ENCODE data around the gene PHF2.

PHF2 gene

DNA sequence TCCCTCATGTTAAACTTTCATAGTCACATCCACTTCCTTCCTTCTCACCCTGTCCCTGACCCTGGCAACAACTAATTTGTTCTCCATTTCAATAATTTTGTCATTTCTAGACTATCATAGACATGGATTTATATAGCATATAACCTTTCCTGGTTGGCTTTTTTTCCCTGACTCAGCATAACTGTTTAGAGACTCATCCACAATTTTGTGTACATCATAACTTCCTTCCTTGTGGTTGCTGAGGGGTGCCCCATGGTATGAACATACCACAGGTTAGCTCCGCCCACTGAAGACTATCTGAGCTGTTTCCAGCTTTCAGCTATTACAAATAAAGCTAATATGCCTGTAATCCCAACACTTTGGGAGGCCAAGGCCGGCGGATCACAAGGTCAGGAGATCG lies 137.3 kb downstream of the PHF2 start:
- no peak for DNase-seq

GRCh38 chr9:93721417-93721965 lies 145.1 kb downstream of the PHF2 start:
- no peak for DNase-seq

- no peak for DNase-seq
These were observed 148.5 kb downstream of the PHF2 start for GRCh38 chr9:93724852-93725251.

DNA sequence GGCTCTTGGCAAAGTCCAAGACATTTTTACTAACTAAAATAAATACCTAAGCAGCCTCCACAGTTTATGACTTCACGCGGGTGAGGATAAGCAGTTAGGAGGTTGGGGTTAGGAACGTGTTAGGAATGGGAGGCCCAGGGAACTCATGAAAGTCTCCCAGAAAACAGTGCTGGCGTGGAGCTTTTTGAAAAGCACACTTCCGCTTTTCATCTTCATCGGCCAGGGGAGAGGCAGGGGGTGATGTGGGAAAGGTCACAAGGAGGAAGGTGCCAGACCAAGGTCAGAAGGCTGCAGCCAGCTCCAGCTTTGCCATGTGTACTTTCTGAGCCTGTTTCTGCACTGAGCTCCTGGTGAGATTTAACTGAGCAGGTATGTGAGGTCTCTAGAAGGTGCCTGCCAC lies 149.0 kb downstream of the PHF2 start:
- no peak for DNase-seq

- DNase-seq: no peak
These were observed 149.8 kb downstream of the PHF2 start for GRCh38 chr9:93726147-93726546.

All from OCI-M1 (cell line).